ENCODE data around the gene ST3GAL4. TPM values are rescaled to one million over a fixed set of nuclear protein-coding genes. Genes with fewer than 3 reads are reported as not detected.

Gene ST3GAL4
- polyA plus RNA-seq, 2 of the 4 experiments (the other 2 are of a cell fraction), result 11.9 to 17.5 TPM

GRCh38 chr11:126440792-126441514 lies 85.5 kb downstream of the ST3GAL4 start:
- ATAC-seq (peak; percentile 88 to 94), DNase-seq (ENCODE audit: low read depth in 1 of 2, low spot score in 1 of 2) (peak; percentile 65 to 79), FAIRE-seq (no peak)
- ChIA-PET CTCF (interaction anchor here (0.6 to 4.7 kb wide), 26 partner anchors 8 to 905 kb away, joined by 3 to 36 read pairs (median 4); no protein-coding TSS in a partner anchor), POLR2A (no interaction called here)
- Histone ChIP-seq H3K4me2 (peak overlapping the region; percentile 57; the same call in 2 of the 3 replicates), H3K27ac (peak overlapping the region in 1 of 2 experiments; percentile 55; a peak in 1 of 6 replicates), H3K9me3 (no peaks in the 10 kb centered on the region), H3K4me1 (no peaks in the 10 kb centered on the region), H3K4me3 (no peak overlapping the region)
- 37% methylated on average over 15 of the region's 21 CpGs for WGBS (ENCODE audit: missing lambda C conversion rate)
- no peak for TF ChIP-seq NFE2L2 (conservative IDR thresholded peaks at IDR 0.05; ENCODE audit: low read length)
- TF ChIP-seq KDM5A (IDR thresholded peaks at IDR 0.05), result no peak
- peak; percentile 67 for TF ChIP-seq SMC3 (IDR thresholded peaks at IDR 0.05)
- TF ChIP-seq MAZ (IDR thresholded peaks at IDR 0.05; ENCODE audit: borderline replicate concordance, low read depth, low read length), result no peak
- no peak for TF ChIP-seq HEYL (CRISPR knock-in tag; IDR thresholded peaks at IDR 0.05)
- no peak for TF ChIP-seq RNF2 (IDR thresholded peaks at IDR 0.05; ENCODE audit: borderline replicate concordance, low read depth)
- TF ChIP-seq CBX8 (IDR thresholded peaks at IDR 0.05), result no peak
- TF ChIP-seq CHD2 (IDR thresholded peaks at IDR 0.05; ENCODE audit: low read length, partially characterized antibody), result no peak
- no peak for TF ChIP-seq PHF8 (IDR thresholded peaks at IDR 0.05; ENCODE audit: borderline replicate concordance, low read depth)
- TF ChIP-seq CTCF (IDR thresholded peaks at IDR 0.05), result peak; percentile 82
- TF ChIP-seq CBX2 (IDR thresholded peaks at IDR 0.05; ENCODE audit: borderline replicate concordance, low read depth), result no peak
- TF ChIP-seq MAX (IDR thresholded peaks at IDR 0.05), result no peak
- TF ChIP-seq ELK1 (IDR thresholded peaks at IDR 0.05; ENCODE audit: low read depth, low read length), result no peak
- TF ChIP-seq RCOR1 (IDR thresholded peaks at IDR 0.05; ENCODE audit: low read depth, low read length), result no peak
- TF ChIP-seq TFCP2L1 (CRISPR knock-in tag; IDR thresholded peaks at IDR 0.05), result no peak
- TF ChIP-seq RAD21 (conservative IDR thresholded peaks at IDR 0.05 in 1 of 2, IDR thresholded peaks at IDR 0.05 in 1 of 2), result peak; percentile 87 to 91

- Histone ChIP-seq H3K4me3 (no peak overlapping the region), H3K4me2 (no peak overlapping the region), H3K27ac (no peak overlapping the region), H3K9me3 (no peaks in the 10 kb centered on the region), H3K4me1 (no peaks in the 10 kb centered on the region)
- CTCF ChIA-PET, result interaction anchor here (0.8 to 4.7 kb wide), 6 partner anchors 9 to 907 kb away, joined by 3 to 36 read pairs (median 6); no protein-coding TSS in a partner anchor
- FAIRE-seq (no peak), DNase-seq (ENCODE audit: low read depth in 1 of 2, low spot score in 1 of 2) (no peak), ATAC-seq (no peak)
- POLR2A ChIA-PET, result no interaction called here
- TF ChIP-seq HES2 (IDR thresholded peaks at IDR 0.05), result no peak
- no peak for TF ChIP-seq ATOH8 (CRISPR knock-in tag; IDR thresholded peaks at IDR 0.05; ENCODE audit: low read depth)
- TF ChIP-seq PBX3 (IDR thresholded peaks at IDR 0.05), result no peak
- no peak for TF ChIP-seq SMC3 (IDR thresholded peaks at IDR 0.05)
- no peak for TF ChIP-seq CHD2 (IDR thresholded peaks at IDR 0.05; ENCODE audit: low read length, partially characterized antibody)
- no peak for TF ChIP-seq REST (IDR thresholded peaks at IDR 0.05)
- no peak for TF ChIP-seq NPAS2 (CRISPR knock-in tag; IDR thresholded peaks at IDR 0.05; ENCODE audit: borderline replicate concordance)
- TF ChIP-seq E2F6 (IDR thresholded peaks at IDR 0.05; ENCODE audit: borderline replicate concordance, low read depth), result no peak
- TF ChIP-seq CEBPB (IDR thresholded peaks at IDR 0.05), result no peak
- no peak for TF ChIP-seq EHF (CRISPR knock-in tag; IDR thresholded peaks at IDR 0.05)
- TF ChIP-seq MAZ (IDR thresholded peaks at IDR 0.05; ENCODE audit: borderline replicate concordance, low read depth, low read length), result no peak
- WGBS (ENCODE audit: missing lambda C conversion rate), result 89% methylated on average over 8 of the region's 13 CpGs
These were observed 87.6 kb downstream of the ST3GAL4 start for GRCh38 chr11:126443120-126443519.

All from A549 (cell line).